Measurements from ENCODE around the gene KMT2C.

GRCh38 chr7:152382244-152382643, 53.6 kb downstream of the KMT2C start:
- TF ChIP-seq CTCF (IDR thresholded peaks at IDR 0.05; ENCODE audit: low read length) (no peak), EZH2 (IDR thresholded peaks at IDR 0.05; ENCODE audit: borderline replicate concordance, low read length) (no peak)
